ENCODE results near the gene CCDC121.

Gene CCDC121, protein sequence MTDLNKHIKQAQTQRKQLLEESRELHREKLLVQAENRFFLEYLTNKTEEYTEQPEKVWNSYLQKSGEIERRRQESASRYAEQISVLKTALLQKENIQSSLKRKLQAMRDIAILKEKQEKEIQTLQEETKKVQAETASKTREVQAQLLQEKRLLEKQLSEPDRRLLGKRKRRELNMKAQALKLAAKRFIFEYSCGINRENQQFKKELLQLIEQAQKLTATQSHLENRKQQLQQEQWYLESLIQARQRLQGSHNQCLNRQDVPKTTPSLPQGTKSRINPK

DNA sequence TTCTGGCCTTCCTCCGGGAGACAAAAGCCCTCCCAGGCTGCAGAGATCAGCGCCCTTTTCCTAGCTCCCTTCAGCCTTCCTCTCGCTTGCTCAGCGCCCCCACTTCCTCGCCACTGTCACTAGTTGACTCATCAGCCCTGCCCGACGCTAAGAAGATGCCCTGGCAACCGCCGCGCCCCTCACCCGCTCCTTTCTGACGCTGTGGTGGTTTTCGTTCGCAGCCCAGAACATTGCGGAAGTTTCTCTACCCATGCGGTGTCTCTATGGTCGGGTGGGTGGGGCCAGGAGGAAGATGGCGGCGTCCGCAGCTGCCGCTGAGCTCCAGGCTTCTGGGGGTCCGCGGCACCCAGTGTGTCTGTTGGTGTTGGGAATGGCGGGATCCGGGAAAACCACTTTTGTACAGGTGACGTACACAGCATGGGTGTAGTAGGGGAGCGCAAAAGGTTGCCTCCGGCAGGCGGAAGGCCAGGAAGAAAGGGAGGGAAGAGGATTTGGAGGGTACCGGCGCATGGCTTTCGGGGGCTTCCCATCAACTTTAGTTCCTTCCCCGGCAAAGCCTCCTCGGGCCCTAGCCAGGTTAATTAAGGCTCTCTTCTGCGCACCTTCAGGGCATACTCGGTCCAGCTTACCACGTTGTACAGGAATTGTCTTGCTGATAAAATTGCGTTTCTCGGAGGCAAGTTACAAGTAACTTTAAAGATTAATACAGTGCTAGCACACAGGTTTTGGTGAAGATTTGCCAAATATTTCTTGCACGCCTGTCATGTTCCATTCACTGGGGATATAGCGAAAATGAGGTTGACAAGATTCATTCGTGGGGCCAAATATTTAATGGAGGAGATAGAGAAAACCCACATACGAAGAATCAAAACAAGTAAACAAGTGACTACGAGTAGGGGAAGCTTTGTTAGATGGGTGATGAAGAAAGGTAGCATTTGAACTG, at the start of gene CCDC121, which contains the start of gene GPN1:
Gene CCDC121 (minus strand): TSS at position 246 of the 943 bp plus-strand sequence. CDS start 1,213 bp downstream, outside the sequence.
Gene GPN1 (plus strand): TSS at position 284 of the 943 bp plus-strand sequence. CDS start 9 bp downstream, at position 293.
- peak; percentile 90 for DNase-seq (ENCODE audit: low read depth)

DNA sequence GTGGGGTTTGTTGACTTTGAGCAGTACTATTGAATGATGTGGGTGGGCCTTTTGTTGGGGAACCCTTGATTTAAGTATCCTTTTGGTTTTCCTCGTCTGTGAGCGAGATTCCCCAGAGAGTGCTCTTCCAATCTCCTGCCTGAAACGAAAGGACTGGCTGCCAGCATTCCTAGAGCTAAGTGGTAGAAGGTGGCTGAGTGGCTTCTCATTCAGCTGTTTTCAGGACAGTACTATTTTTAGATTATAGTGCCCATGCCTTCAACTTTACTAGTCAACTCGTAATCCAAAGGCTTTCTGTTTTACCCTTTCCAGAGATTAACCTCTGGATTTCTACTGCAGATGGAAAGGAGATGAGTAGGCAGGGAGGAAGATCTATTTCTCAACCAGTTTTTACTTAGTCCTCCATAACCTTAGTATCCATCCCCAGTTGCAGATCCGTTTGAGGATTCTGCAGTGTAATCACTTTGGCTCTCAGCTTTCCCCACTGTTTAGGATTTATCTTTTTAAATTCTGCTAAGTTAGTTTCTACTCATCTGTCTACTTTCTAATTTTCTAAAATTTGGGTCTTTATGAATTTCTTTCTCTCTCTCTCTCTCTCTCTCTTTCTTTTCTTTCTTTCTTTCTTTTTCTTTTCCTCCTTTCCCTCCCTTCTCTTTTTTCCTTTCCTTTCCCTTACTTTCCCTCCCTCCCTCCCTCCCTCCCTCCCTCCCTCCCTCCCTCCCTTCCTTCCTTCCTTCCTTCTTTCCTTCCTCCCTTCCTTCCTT, 44.1 kb upstream of the CCDC121 start:
- DNase-seq (ENCODE audit: low read depth), result no peak

DNA sequence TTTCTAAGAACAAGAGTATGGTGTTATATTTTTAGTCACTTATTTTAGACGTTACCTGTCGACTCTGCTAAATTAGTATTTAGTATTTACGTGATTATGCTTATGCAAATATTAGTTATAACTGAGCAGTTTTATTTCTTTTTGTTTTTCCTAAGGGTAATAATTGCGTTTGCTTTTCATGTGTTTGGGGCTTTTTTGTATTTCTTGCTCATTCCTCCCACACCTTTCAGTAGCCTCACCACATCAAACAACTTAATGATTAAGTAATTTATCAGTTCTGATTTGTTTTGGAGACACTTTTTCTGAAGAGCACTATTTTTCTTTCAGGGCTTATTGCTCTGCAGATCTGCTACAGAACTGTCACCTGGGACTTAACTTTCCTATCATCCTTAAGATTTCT, 42.4 kb upstream of the CCDC121 start:
- DNase-seq (ENCODE audit: low read depth), result no peak

DNA sequence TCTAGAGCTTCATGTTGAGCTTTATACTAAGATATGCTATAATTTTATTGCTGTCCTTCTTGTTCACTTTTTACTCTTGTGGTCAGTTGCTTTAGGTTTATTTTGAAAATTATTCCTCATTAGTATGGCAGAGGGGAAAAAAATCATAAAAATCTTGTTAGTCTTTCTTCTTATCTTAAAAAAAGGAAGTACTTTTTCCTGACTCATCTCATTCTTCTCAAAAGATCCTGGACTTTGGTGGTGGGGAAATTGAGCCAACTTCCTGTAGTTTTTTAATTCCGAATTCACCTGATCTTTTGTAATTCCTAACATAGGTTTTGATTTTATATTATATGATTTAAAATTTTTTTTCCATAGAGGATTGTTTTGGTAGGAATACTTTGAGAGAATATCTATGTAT, 38.6 kb upstream of the CCDC121 start:
- DNase-seq (ENCODE audit: low read depth), result no peak

DNA sequence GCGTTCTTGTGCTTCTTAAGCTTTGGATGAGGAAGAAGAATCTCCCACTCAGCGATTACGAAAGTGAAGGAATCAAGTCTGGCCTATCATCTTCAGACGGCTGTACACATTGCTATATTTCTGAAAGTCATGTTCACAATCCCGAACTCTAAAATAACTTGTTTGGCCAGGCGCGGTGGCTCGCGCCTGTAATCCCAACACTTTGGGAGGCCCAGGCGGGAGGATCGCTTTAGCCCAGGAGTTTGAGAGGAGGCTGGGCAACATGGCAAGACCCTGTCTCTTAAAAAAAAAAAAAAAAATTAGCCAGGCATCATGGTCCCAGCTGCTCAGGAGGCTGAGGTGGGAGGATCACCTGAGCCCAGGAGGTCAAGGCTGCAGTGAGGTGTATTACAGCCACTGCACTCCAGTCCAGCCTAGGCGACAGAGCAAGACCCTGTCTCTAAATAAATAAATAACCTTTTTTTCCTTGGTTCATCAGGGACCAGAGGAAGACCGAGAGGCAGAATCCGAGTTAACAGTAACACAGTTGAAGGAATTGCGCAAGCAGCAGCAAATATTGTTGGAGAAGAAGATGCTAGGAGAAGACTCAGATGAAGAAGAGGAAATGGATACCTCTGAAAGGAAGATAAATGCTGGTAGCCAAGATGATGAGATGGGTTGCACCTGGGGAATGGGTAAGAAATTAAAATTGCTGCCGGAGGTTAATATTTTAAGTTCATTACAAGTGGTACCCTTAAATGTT, 36.0 kb upstream of the CCDC121 start:
- DNase-seq (ENCODE audit: low read depth), result no peak

DNA sequence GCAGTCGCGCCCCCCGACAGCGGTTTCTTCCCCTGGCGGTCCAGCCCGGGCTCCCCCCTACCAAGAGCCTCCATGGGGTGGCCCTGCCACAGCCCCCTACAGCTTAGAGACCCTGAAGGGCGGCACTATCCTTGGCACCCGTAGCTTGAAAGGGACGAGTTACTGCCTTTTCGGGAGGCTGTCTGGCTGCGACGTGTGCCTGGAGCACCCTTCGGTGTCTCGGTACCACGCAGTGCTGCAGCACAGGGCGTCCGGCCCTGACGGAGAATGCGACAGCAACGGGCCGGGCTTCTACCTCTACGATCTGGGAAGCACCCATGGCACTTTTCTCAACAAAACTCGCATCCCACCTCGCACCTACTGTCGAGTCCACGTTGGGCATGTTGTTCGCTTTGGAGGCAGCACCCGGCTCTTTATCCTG, 35.4 kb upstream of the CCDC121 start:
- DNase-seq (ENCODE audit: low read depth), result no peak

DNA sequence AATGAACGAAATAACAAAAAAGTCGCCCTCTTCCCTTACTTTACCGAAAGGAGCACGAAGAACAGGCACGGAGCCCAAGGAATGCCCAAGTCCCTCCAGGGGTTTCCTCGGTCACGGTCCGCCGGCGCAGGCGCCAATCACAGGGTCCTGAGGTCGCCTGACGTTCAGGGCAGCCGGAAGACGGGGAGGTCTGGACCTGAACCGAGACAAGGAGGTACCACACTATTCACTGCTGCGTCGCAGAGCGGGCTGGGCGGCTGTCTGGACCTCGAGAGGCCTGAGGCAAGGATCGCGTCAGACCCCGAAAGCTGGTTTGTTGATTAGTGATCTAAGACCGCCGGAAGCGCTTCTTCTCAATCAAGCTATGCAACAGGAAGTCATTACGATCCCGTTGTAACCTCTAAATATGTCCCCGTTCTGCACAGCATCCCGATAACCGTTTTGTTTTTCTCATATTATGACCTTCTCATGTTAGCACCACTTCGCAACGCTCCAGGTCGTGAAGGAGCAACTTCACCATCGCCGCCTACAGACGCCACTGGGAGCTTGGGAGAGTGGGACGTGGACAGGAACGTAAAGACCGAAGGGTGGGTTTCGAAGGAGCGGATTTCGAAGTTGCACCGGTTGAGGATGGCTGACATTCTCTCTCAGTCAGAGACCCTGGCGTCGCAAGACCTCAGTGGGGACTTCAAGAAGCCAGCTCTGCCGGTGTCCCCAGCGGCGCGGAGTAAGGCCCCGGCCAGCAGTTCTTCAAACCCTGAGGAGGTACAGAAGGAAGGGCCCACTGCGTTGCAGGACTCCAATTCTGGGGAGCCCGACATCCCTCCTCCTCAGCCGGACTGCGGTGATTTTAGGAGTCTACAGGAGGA, 34.7 kb upstream of the CCDC121 start, which contains the start of the genes SLC4A1AP and SUPT7L:
Gene SLC4A1AP (plus strand): TSS at position 605 of the 869 bp plus-strand sequence. CDS start 26 bp downstream, at position 631.
Gene SUPT7L (minus strand): TSS at position 330 of the 869 bp plus-strand sequence. CDS start 1,422 bp downstream, outside the sequence.
- DNase-seq (ENCODE audit: low read depth), result peak; percentile 58

DNA sequence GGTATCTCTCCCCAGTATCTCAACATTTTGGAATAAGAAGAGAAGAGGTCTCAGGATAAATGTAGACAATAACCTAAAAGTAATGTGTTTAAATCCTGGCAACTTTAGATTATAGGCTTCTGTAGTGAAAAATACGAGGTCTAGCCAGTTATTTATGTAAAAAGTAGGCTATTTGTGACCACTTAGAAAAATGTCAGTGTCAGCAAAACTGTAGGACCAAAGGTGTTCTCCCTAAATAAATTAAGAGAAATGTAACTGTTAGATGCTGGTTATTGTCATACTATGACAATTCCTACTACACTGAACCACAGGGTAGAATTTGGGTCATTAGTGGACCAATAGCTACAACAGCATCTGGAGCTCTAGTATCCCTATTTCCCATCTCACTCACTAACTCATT, 32.6 kb upstream of the CCDC121 start:
- DNase-seq (ENCODE audit: low read depth), result no peak

DNA sequence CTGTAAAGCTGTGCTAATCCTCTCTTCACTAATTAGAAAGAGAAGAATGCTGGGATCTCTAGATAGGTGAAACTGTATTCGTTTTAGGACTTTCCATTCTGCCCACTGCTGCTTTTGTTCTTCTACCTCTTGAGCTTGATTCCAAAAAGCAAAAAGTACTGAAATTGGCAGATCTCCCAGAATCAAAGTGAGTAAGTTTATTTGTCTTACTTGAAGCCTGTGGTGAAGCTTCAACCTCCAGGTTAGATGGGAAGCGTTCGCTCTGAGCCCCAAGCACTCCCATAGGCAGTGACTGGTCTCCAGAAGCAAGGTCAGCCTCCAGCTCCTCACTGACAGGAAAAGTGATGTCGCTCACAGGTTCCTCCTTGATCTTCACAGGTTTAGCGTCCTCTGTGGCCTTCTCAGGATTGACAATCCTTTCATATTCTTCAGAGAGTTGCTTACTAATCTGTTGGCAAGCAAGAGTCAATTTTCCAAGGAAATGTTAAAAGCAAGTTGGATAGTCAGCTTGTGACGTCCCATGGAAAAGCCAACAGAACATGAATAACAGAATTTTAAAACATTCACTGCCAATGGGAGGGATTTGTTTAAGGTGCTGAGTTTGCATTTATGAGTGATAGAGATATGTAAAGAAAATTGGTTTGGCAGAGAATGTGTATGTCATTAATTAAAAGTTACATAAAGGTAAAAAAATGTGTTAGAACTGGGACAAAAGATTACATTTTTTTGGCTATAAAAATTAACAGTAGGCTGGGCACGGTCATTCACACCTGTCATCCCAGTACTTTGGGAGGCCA, 26.5 kb upstream of the CCDC121 start:
- DNase-seq (ENCODE audit: low read depth), result no peak

DNA sequence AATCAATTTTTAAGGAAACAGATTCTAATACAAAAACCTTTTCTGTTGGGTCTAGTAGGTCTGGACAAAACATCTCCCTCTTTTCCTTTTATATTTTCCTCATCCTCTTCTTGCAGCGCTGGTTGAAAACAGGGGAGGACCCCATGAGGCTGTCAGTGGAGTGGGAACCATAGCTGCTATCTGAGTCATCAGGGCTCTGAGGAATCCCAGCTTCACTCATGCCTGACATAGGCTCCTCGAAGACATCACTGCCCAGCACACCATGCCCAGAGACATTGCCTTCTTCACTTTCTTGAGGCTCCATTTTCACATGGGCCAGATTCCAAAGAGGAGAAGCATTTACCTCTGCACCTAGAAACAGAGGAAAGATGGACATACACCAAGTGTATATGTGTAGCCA, 24.6 kb upstream of the CCDC121 start:
- no peak for DNase-seq (ENCODE audit: low read depth)

DNA sequence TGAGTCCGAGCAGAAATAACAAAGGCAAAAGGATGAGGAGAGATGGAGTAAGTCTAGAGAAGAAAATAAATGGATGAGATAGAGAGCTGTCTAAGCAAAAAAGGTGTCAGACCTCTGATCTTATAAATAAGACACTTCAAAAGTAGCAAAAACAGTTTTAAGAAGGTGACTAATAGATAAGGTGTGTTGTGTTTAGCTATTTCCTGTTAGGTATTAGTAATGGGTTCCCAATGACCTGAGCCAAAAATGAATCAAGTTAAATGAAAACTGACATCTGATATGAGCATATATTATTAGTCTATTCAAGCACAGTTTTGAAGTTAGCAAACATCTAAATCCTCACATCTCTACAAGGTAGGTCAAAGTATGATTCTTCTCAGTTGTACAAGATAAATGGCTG, 24.0 kb upstream of the CCDC121 start:
- DNase-seq (ENCODE audit: low read depth), result no peak

DNA sequence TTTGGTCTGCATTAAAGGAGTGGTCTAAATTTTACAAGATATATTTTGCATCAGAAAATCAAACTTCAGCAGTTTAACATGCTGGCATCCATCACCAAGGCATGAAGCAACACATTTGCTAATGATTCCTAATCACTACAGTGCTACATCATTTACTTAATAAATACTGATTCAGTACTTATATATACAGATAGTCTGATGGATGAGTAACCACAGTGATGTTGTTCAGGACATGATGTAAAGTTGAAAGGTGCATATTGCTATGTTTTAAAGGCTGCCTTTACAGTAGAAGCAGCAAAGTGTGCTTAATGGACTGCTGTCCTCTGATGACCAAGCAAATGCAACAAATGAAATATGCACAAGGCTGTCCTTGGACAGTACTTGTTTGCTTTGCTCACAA, 23.5 kb upstream of the CCDC121 start:
- DNase-seq (ENCODE audit: low read depth), result no peak

DNA sequence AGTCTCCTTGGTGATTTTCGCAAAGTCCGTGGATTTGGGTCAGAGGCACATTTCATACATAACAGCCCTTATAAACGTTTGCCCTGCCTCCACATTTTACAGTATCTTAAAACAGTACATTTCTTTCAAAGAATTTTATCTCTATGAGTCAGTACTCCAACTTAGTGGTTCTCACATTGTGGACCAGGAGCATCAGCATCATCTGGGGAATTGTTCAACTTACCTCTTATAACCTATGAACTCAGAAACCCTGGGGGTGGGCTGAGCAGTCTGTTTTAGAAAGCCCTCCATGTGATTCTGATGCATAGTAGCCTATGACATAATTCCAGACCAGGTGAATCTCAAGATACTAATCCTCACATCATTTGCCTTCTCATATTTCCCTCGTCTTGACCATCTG, 22.2 kb upstream of the CCDC121 start:
- no peak for DNase-seq (ENCODE audit: low read depth)

DNA sequence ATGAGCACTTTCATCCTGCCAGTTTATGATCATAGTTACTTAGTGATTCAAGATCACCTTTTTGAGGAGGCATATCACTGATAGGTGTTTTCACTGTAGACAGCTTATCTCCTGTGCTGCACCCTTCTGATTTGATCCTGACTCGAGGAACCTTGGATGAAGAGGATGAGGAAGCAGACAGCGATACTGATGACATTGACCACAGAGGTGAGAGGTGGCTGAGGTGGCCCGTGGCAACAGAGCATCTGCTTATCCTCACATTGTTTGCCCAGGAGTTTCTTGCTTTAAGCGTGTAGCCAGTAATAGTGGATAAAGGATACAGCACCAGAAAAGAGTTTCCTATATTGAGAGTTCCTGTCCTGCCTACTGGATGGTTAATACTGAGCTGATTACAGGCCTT, 18.9 kb upstream of the CCDC121 start:
- DNase-seq (ENCODE audit: low read depth), result no peak

DNA sequence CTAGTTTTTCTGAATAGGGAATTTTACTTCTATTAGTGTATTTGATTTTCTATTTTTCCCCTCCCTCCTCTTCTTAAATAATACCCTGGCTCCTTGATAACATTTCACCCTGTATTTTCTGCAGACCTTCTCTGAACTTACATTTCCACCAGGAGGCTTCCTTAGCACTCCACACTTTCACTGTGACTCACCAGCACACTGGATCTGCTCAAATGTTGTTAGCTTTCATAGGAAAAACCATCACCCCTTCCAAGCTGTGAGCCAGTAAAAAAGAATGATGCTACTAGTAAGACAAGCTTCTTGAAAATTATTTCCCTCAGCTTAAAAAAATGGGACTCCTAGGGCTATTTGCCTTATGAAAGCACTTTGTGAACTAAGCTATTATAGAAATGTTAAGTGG, 18.5 kb upstream of the CCDC121 start:
- DNase-seq (ENCODE audit: low read depth), result no peak

DNA sequence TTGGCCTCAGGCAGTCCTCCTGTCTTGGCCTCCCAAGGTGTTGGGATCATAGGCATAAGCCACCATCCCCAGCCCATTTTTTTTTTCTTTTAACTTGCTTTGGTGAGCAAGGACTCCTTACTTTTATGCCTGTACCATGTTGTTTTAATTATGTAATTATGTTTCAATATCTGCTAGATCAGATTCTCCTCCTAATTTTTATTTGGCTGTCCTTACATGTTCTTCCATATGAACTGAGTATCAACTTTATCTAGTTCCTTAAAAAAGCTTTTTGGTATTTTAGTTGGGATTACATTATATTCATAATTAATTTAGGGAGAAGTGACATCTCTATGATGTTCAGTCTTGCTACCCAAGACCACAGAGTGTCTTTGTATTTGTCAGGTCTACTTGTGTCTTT, 16.4 kb upstream of the CCDC121 start:
- DNase-seq (ENCODE audit: low read depth), result no peak

DNA sequence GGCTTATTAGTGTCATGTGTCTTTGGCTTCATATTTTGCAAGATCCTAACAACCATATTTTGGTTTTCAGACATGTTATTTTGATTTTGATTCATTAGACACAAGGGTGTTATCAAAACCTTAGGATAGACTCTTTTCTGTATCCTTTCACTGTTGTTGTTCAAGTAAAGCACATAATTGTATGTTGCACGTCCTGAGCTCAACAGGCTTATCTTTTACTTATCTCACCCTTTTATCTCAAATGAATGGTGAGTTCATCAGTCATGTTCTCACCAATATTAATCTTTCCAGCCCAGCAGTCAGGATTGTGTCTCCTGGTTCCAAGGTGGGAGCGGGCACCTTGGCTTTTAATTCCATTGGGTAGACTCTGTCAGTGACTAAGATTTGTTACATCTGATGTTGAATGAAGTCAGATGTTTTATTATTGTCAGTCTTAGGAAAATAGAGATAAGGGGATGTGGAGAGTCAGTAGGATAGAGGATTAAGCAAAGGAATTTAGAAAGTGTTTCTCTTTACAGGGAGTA, 12.0 kb upstream of the CCDC121 start:
- no peak for DNase-seq (ENCODE audit: low read depth)

DNA sequence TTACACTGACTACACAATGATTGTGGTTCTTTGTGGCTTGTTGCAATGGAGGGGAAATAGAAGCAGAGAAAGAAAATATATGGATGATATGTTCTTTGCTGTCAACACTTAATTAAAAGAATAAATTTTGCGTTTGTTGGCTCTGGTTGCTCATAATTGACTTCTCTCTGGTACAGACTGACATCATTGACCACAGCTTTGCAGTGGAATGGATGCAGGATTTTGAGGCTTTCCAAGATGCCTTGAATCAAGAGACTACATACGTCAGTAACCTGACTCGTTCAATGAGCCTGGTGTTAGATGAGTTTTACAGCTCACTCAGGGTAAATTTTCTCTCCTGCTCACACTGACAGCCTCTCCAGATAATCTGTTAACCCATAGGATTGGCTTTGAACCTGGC, 9.9 kb upstream of the CCDC121 start:
- DNase-seq (ENCODE audit: low read depth), result no peak

DNA sequence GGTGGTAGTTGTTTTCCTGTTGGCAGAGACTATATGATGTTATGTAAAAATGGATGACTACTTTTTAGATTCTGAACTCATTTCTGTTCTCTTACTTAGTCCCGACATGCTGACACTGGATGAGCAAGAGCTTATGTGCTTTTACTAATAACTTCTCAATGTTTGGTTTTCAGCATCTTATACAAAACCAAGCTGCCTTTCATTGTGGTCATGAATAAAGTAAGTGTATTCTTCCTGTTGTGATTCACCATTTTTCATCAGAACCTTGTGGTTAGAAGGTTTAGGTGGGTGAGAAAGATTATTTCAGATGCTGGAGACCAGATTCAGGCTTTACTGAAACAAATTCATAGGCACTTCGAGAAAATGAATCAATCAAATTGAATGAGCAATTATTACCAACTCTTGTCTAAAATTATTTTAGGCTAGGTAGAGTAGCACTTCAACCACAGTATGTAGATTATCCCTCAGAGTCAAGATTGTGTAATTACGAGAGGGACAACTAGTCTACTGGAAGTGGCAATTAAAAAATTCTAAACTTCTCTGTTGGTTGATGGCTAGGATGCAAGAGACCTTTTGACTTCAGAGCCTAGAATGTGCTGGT, 9.3 kb upstream of the CCDC121 start:
- no peak for DNase-seq (ENCODE audit: low read depth)
